Measurements from ENCODE around the gene COL5A1.
A peak's percentile ranks its signal among the peaks of the same experiment; 100 is the strongest.

Gene COL5A1

DNA sequence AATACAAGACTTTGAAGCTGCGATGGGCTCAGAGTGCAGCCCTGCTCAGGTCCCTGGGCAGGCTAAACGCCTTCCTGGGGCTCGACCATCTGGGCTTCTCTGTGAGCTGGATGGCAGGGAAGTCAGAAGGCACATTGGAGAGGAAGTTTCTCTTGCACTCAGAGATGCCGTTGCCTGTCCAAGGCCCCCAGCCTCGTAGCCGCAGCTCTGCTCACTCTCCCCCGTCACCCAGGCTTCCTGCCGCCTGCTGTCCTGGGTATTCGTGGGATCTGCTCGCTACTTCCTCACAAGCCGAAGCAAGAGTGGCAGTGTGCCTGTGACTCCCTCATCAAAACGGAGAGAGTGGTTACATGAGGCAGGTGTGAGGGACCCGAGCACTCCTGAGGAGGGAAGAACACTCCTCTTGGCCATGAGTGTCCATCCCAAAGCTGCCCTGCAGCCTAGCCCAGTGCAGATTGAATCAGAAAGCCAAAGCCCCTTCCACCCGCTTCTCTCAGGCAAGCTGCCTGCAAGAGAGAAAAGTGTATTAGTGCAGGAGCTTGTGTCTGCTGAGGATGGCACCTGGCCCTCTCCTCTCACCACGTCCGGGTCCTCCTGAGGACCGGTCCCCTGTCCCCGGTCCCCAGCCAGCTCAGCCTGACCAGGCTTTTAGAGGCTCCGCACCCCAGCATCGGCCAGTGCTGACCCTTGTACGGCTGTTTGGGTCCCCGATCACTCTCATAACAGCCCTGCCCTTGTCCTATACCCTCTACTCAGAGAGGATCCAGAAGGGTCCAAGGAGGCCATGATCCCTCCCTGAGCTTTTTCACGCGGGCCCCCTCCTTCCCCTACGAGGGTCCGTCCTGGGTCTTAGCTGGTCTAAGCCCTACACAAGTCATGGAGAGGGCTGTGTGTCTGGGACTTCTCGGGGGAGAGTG is 246.3 kb downstream of the COL5A1 start:
- Mint-ChIP-seq H3K27ac (no peak overlapping the region), H3K27me3 (peaks cover 7% of the 10 kb centered on the region), H3K36me3 (no peaks in the 10 kb centered on the region), H3K4me3 (no peak overlapping the region), H3K9me3 (no peaks in the 10 kb centered on the region), H3K4me1 (no peaks in the 10 kb centered on the region)

DNA sequence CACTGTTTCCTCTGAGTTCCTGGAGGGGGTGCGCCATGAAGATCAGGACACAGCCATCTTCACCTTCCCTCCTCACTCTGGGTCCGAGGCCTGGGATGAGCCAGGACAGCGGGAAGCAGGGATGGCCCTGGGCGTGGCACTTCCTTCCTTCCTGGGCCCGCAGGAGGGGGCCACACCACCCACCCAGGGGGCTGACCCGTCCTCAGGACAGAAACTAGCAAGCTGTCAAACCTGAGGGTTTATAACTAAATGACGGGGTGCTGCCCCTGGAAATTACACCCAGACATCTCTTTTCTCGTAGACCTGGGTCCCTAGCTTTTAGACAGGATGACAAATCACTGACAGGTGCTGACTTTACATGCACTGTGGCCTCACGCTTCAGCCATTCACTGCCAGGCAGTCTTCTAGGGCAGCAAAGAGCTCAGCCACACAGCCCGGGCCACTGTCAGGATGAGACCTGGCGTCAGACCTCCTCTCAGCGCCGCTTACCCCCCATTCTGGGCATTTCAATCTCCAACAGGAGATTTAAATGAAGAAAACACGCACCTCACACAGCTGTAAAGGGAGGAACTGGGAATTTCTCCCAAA is 247.1 kb downstream of the COL5A1 start:
- Mint-ChIP-seq H3K4me1 (no peaks in the 10 kb centered on the region), H3K4me3 (no peak overlapping the region), H3K27ac (no peak overlapping the region), H3K27me3 (peaks cover 7% of the 10 kb centered on the region), H3K36me3 (no peaks in the 10 kb centered on the region), H3K9me3 (no peaks in the 10 kb centered on the region)

DNA sequence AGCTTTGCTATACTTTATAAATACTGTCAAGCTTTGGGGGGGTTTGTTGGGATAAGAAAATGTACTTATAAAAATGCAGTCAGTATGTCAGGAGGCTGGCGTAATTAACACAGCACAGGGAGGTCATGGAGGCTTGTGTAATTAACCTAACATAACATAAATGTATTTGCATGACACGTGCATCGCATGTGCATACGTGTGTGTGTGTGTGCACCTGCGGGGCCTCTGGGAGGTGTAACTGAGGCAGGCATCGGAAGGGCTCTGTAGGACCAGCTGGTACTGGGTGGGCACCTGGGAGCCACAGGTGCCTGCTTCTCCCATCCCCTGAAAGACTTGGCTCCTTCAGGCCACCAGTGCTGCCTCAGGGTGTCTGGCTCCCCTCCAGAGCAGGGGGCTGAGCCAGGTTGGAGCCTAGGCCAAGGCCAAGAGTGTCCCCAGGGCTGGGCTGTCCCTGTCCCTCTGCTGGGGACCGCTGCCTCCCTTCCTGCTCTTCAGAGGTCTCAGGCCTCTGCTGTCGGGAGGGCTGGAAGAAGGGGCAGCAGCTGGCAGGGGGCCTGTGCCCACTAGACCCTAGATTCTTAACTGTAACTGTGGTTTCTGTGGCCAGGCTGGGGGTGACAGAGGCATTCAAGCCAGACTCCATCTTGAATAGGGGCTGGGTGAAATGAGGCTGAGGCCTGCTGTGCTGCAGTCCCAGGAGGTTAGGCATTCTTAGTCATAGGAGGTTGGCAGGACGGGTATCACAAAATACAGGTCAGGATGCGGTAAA is 248.0 kb downstream of the COL5A1 start:
- H3K36me3 Mint-ChIP-seq: no peaks in the 10 kb centered on the region
- no peaks in the 10 kb centered on the region for H3K9me3 Mint-ChIP-seq
- peaks cover 7% of the 10 kb centered on the region for H3K27me3 Mint-ChIP-seq
- no peak overlapping the region for H3K4me3 Mint-ChIP-seq
- H3K4me1 Mint-ChIP-seq: no peaks in the 10 kb centered on the region
- H3K27ac Mint-ChIP-seq: no peak overlapping the region

DNA sequence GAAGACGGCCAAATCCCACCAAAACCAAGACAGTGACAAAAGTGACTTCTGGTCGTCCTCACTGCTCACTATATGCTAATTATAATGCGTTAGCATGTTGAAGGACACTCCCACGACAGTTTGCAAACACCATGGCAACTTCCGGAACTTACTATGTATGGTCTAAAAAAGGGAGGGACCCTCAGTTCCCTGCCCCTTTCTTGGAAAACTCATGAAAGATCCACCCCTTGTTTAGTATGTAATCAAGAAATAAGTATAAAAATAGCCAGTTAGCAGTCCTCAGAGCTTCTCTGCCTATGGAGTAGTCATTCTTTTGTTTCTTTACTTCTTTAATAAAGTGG is 248.5 kb downstream of the COL5A1 start:
- Mint-ChIP-seq H3K27ac (no peak overlapping the region), H3K36me3 (no peaks in the 10 kb centered on the region), H3K27me3 (peaks cover 8% of the 10 kb centered on the region), H3K9me3 (peaks cover 2% of the 10 kb centered on the region), H3K4me3 (no peak overlapping the region), H3K4me1 (no peaks in the 10 kb centered on the region)

DNA sequence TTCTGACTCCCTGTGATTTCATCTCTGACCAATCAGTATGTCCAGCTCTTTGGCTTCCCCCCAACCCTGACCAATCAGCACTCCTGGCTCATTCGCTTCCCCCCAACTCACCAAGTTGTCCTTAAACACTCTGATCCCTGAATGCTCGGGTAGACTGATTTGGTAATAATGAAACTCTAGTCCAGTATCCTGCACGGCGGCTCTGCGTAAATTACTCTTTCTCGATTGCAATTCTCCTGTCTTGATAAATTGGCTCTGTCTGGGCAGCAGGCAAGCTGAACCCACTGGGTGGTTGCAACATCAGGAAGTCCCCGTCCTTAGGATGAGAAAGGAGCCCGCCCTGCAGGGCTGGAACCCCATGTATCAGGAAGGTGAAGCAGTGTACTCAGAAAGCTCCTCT is 249.4 kb downstream of the COL5A1 start:
- Mint-ChIP-seq H3K4me1 (no peaks in the 10 kb centered on the region), H3K27ac (no peak overlapping the region), H3K27me3 (peaks cover 10% of the 10 kb centered on the region), H3K9me3 (peaks cover 5% of the 10 kb centered on the region), H3K36me3 (no peaks in the 10 kb centered on the region), H3K4me3 (no peak overlapping the region)

DNA sequence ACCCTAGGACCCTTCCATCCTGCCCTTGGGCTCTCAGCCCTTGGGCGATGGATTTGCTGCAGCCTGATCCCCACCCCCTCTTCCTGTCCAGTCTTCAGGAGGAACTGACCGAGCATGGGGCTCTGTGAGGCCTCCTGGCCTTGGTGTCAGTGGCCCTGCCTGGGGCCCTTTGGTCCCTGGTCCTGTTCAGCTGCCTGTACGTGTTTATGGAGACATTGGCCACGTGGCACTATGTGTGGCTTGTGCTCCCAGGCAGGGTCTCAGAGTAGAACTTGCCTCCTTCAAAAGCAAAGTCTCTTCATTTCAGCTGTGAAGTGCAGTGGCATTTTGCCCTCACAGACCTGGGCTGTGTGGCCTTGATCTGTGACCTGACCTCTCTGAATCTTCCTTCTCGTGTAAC is 250.1 kb downstream of the COL5A1 start:
- Mint-ChIP-seq H3K4me3 (no peak overlapping the region), H3K9me3 (peaks cover 5% of the 10 kb centered on the region), H3K4me1 (no peaks in the 10 kb centered on the region), H3K27me3 (peaks cover 8% of the 10 kb centered on the region), H3K36me3 (no peaks in the 10 kb centered on the region), H3K27ac (no peak overlapping the region)

DNA sequence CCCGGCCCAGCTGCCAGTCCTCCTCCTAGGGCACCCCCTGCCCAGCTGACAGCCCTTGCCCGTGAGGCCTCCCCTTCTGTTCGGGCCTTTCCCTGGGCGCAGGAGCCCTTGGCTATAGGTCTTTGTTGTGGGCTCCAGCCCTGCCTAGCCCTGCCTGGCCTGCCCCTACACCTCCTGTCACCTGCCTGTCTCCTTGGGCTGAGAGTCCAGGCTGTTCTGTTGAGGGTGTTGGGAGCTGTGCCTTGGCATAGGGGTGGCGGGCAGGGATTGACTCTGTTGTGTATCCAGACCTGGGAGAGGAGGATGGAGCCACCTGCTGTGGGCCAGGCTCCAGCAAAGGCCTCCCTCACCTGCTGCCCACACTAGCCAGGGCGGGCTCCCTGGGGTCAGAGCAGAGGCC is 250.6 kb downstream of the COL5A1 start:
- H3K9me3 Mint-ChIP-seq: peaks cover 5% of the 10 kb centered on the region
- no peak overlapping the region for H3K27ac Mint-ChIP-seq
- no peaks in the 10 kb centered on the region for H3K36me3 Mint-ChIP-seq
- H3K27me3 Mint-ChIP-seq: peaks cover 9% of the 10 kb centered on the region
- no peak overlapping the region for H3K4me3 Mint-ChIP-seq
- no peaks in the 10 kb centered on the region for H3K4me1 Mint-ChIP-seq

DNA sequence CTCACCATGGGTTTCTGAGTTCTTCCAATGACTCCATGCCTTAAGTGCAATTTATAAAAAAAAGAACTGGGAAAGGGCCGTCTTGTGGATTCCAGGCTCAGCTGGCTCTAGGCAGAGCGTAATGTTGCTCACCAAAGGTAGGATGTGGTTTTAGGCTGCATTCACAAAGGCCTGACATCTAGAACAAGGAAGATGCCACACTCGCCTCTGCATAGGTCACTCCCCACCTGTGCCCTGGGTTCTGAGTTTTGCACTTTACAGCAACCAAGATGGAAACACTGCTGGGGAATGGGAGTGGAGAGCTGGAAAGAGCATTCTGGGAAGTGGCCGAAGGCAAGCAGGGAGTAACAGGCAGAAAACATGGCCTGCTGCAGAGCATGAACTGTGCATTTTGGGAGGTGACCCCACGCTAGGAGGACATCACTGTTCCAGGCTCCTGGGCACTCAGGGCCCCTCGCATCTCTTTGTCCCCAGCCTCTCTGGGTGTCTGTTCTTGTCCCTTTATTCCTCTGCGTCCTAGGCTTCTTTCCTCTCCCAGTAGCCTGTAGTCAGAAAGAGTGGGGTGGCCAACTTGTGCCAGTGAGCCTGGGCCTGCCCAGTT is 251.3 kb downstream of the COL5A1 start:
- peaks cover 11% of the 10 kb centered on the region for H3K27me3 Mint-ChIP-seq
- H3K4me1 Mint-ChIP-seq: no peaks in the 10 kb centered on the region
- H3K36me3 Mint-ChIP-seq: no peaks in the 10 kb centered on the region
- peaks cover 5% of the 10 kb centered on the region for H3K9me3 Mint-ChIP-seq
- H3K4me3 Mint-ChIP-seq: no peak overlapping the region
- peak overlapping the region; percentile 51 for H3K27ac Mint-ChIP-seq

All from activated naive CD4-positive, alpha-beta T cell treated with anti-CD3 and anti-CD28 coated beads, Interleukin-2, amount 50 U/mL, for 24 hours (primary cell).